ENCODE results near the gene GRN. TPM values are rescaled to one million over a fixed set of nuclear protein-coding genes. Genes with fewer than 3 reads are reported as not detected.

The GRN gene
- total RNA-seq, 1 experiment from 2014 or later, result 206 TPM

GRCh38 chr17:44331249-44331760, 13.8 kb upstream of the GRN start (continued):
- no peak for TF ChIP-seq ZFX (IDR thresholded peaks at IDR 0.05)

DNA sequence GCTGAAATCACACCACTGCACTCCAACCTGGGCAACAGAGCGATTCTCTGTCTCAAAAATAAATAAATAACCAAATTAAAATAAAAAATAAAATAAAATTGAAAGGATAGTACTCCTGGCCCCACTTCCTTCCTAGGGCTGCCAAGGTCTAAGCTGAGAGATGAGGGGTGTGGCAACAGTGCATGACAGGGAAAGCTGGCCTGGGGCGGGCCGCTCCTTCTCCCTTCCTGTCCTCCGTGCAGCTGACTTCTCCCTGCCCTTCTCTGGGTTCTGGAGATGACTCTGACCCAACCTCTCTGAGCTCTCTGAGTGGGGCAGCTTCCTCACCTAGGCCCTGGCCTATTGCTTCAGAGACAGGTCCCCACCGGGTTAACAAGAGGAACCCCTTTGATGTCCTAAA, 11.7 kb upstream of the GRN start:
- intact Hi-C loops (cut with micrococcal nuclease), result no loop called here
- no peak for DNase-seq (ENCODE audit: low read depth, low spot score)
- Histone ChIP-seq H3K27ac (ENCODE audit: low read depth, low read length) (no peak overlapping the region), H2AFZ (ENCODE audit: low read depth, low read length, poor library complexity, severe bottlenecking) (no peak overlapping the region), H3K9ac (ENCODE audit: low read length) (no peak overlapping the region), H4K20me1 (ENCODE audit: insufficient read depth) (no peaks in the 10 kb centered on the region), H3K9me3 (ENCODE audit: control insufficient read depth in 1 of 2, insufficient read depth in 1 of 2, low read depth in 1 of 2, low read length in 2 of 2) (no peaks in the 10 kb centered on the region), H3K4me3 (replicated peaks in 1 of 2; ENCODE audit: low read depth in 1 of 2, low read length in 2 of 2) (no peak overlapping the region), H3K36me3 (ENCODE audit: control insufficient read depth in 1 of 2, insufficient read depth in 2 of 2, low read length in 2 of 2) (no peaks in the 10 kb centered on the region), H3K4me1 (ENCODE audit: control insufficient read depth in 1 of 2, insufficient read depth in 2 of 2, low read length in 2 of 2) (peaks cover 8 to 19% of the 10 kb centered on the region in 2 experiments), H3K27me3 (ENCODE audit: insufficient read depth, low read length) (no peaks in the 10 kb centered on the region), H3K79me2 (ENCODE audit: insufficient read depth, low read length) (no peaks in the 10 kb centered on the region), H3K4me2 (ENCODE audit: low read length) (no peak overlapping the region), H3K9me2 (ENCODE audit: insufficient read depth) (no peaks in the 10 kb centered on the region)
- no TSS peak for BruUV-seq (replicated peaks)
- no peak for ATAC-seq
- POLR2A ChIA-PET, result no interaction called here
- RAD21 ChIA-PET (ENCODE audit: low non-redundant PET in 1 of 2, low total read pairs in 2 of 2, uncharacterized antibody in 2 of 2, unreplicated experiment in 2 of 2), result no interaction called here
- CTCF ChIA-PET, result interaction anchor here (1.1 kb wide), 1 partner anchor 123 kb away, joined by 3 read pairs; no protein-coding TSS in a partner anchor
- TF ChIP-seq ELF1 (IDR thresholded peaks at IDR 0.05; ENCODE audit: borderline replicate concordance, low read depth) (no peak), REST (IDR thresholded peaks at IDR 0.05; ENCODE audit: low read depth) (no peak), YY1 (IDR thresholded peaks at IDR 0.05; ENCODE audit: extremely low read depth, insufficient replicate concordance, low read depth, low read length) (no peak), RAD21 (IDR thresholded peaks at IDR 0.05; ENCODE audit: low read depth) (no peak), EZH2 (IDR thresholded peaks at IDR 0.05) (no peak), SP1 (IDR thresholded peaks at IDR 0.05; ENCODE audit: low read depth) (no peak), ZNF274 (IDR thresholded peaks at IDR 0.05; ENCODE audit: low read depth, low read length) (no peak), EZH2phosphoT487 (IDR thresholded peaks at IDR 0.05; ENCODE audit: borderline replicate concordance) (no peak), EGR1 (IDR thresholded peaks at IDR 0.05; ENCODE audit: low read depth) (no peak), POLR2A (IDR thresholded peaks at IDR 0.05; ENCODE audit: borderline replicate concordance, extremely low read depth, insufficient read depth, insufficient read length) (no peak), FOSL1 (IDR thresholded peaks at IDR 0.05; ENCODE audit: low read depth) (no peak), JUND (IDR thresholded peaks at IDR 0.05) (no peak), TCF7L2 (IDR thresholded peaks at IDR 0.05; ENCODE audit: borderline replicate concordance, extremely low read depth, insufficient read depth, insufficient read length) (no peak), CBX3 (IDR thresholded peaks at IDR 0.05; ENCODE audit: low read depth) (no peak), ATF3 (IDR thresholded peaks at IDR 0.05) (no peak), SRF (IDR thresholded peaks at IDR 0.05; ENCODE audit: low read depth) (no peak)
- TF ChIP-seq, protein P1, sequence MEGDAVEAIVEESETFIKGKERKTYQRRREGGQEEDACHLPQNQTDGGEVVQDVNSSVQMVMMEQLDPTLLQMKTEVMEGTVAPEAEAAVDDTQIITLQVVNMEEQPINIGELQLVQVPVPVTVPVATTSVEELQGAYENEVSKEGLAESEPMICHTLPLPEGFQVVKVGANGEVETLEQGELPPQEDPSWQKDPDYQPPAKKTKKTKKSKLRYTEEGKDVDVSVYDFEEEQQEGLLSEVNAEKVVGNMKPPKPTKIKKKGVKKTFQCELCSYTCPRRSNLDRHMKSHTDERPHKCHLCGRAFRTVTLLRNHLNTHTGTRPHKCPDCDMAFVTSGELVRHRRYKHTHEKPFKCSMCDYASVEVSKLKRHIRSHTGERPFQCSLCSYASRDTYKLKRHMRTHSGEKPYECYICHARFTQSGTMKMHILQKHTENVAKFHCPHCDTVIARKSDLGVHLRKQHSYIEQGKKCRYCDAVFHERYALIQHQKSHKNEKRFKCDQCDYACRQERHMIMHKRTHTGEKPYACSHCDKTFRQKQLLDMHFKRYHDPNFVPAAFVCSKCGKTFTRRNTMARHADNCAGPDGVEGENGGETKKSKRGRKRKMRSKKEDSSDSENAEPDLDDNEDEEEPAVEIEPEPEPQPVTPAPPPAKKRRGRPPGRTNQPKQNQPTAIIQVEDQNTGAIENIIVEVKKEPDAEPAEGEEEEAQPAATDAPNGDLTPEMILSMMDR (IDR thresholded peaks at IDR 0.05 in 2 of 3, conservative IDR thresholded peaks at IDR 0.05 in 1 of 3; ENCODE audit: borderline replicate concordance in 1 of 3, insufficient read depth in 1 of 3, low read depth in 2 of 3, low read length in 2 of 3), result no peak

Measured in HCT116 (cell line).